HT1080 (cell line): ENCODE results near the gene WFDC5. TPM values are rescaled to one million over a fixed set of nuclear protein-coding genes. Genes with fewer than 3 reads are reported as not detected.
"Not testable (repeated sequence)": the region's sequence is repeated elsewhere in the genome, so short reads cannot be mapped to it uniquely, and the experiment has no call there.

Experiments
- DNase-seq: peaks from one replicate; pipeline ENCODE4 v3.0.0-alpha.2; 2015; ENCODE audit warnings: low read depth
- total RNA-seq: library from RNA; depleted of rRNA; stranded (reverse); fragments of >200 nt; shearing (Covaris generic); gene quantifications from 2 replicates; pipeline ENCODE4 v1.2.3, GENCODE V29; 2014

Gene WFDC5
- total RNA-seq, 1 experiment from 2014 or later = not detected

- DNase-seq = no peak
Measured at GRCh38 chr20:45090481-45090880, 24.5 kb downstream of the WFDC5 start.

GRCh38 chr20:45088247-45088646 is 26.7 kb downstream of the WFDC5 start:
- DNase-seq = peak; percentile 77

GRCh38 chr20:45087814-45088213 is 27.2 kb downstream of the WFDC5 start:
- DNase-seq = no peak

- DNase-seq = no peak
Measured at GRCh38 chr20:45087097-45087790, 27.7 kb downstream of the WFDC5 start.

- no peak for DNase-seq
Measured at GRCh38 chr20:45085867-45086266, 29.1 kb downstream of the WFDC5 start.

GRCh38 chr20:45085289-45085688 is 29.7 kb downstream of the WFDC5 start:
- no peak for DNase-seq

- no peak for DNase-seq
Measured at GRCh38 chr20:45083127-45083526, 31.8 kb downstream of the WFDC5 start.

GRCh38 chr20:45082468-45082867 is 32.5 kb downstream of the WFDC5 start:
- DNase-seq = no peak

GRCh38 chr20:45080867-45081624 is 33.9 kb downstream of the WFDC5 start:
- DNase-seq = peak; percentile 22

GRCh38 chr20:45077559-45077958 is 37.4 kb downstream of the WFDC5 start:
- DNase-seq = no peak

GRCh38 chr20:45073221-45073620 is 41.8 kb downstream of the WFDC5 start:
- no peak for DNase-seq

GRCh38 chr20:45072066-45072465 is 42.9 kb downstream of the WFDC5 start:
- no peak for DNase-seq

GRCh38 chr20:45070932-45071632 is 43.9 kb downstream of the WFDC5 start:
- DNase-seq = peak; percentile 9

GRCh38 chr20:45069261-45069660 is 45.7 kb downstream of the WFDC5 start:
- no peak for DNase-seq

GRCh38 chr20:45067558-45067957 is 47.4 kb downstream of the WFDC5 start:
- DNase-seq = no peak

- DNase-seq = no peak
Measured at GRCh38 chr20:45067087-45067486, 47.9 kb downstream of the WFDC5 start.

GRCh38 chr20:45066372-45066771 is 48.6 kb downstream of the WFDC5 start:
- no peak for DNase-seq

- DNase-seq = no peak
Measured at GRCh38 chr20:45064812-45065211, 50.2 kb downstream of the WFDC5 start.

GRCh38 chr20:45063107-45063506 is 51.9 kb downstream of the WFDC5 start:
- not testable (repeated sequence) for DNase-seq

- DNase-seq = peak; percentile 92
Measured at GRCh38 chr20:45061244-45061643, 53.7 kb downstream of the WFDC5 start.

GRCh38 chr20:45060294-45060693 is 54.7 kb downstream of the WFDC5 start:
- DNase-seq = no peak
